Transverse colon (tissue), 3 donors: ENCODE measurements around the gene CRAMP1.

Experiments
- CTCF ChIP-seq, 5 experiments: fragments of 200-600 bp in 3 of 5; fragments of 450-650 bp in 2 of 5; sonication (generic) in 3 of 5; IDR thresholded peaks; 1 replicate in 2 of 5; 2 replicates in 3 of 5; pipeline ENCODE4 v1.5.1; 2016 to 2017; ENCODE audit warnings: antibody characterized with exemption in 5 of 5, inconsistent platforms in 3 of 5, mild to moderate bottlenecking in 2 of 5, moderate library complexity in 1 of 5
- POLR2A ChIP-seq: fragments of 450-650 bp; IDR thresholded peaks from one replicate; pipeline ENCODE4 v1.6.1; 2016; ENCODE audit warnings: antibody characterized with exemption, mild to moderate bottlenecking, moderate library complexity

GRCh38 chr16:1575578-1575977, 36.6 kb upstream of the CRAMP1 start:
- no peak for TF ChIP-seq POLR2A
- no peak for TF ChIP-seq CTCF (IDR thresholded peaks at IDR 0.05)
